Right lobe of liver (tissue), 6 donors: ENCODE measurements around the gene CELF4. TPM values are rescaled to one million over a fixed set of nuclear protein-coding genes. Genes with fewer than 3 reads are reported as not detected.

ENCODE experiments used
- ATAC-seq, 4 donors: fragments of 200-7000 bp; cut with Tn5 transposase; one replicate each; pipeline ENCODE4 v1.9.1; 2020; ENCODE audit warnings: mild to moderate bottlenecking in 4 of 4, moderate library complexity in 4 of 4
- DNase-seq, 3 donors: peaks; one replicate each; pipeline ENCODE4 v3.0.0-alpha.2; 2020
- H3K27ac ChIP-seq, 3 donors: fragments of 200-600 bp; one replicate each; pipeline ENCODE4 v1.8.0; 2022
- H3K27me3 ChIP-seq, 2 donors: fragments of 200-600 bp; one replicate each; pipeline ENCODE4 v1.8.0; 2022
- H3K36me3 ChIP-seq, 4 donors: fragments of 200-600 bp; sonication (generic) in 1 of 4; one replicate each; pipeline versions ENCODE4 v1.5.1 to v1.8.0; 2017 to 2022; ENCODE audit warnings: control low read depth in 1 of 4
- H3K4me1 ChIP-seq, 4 donors: fragments of 200-600 bp; sonication (generic) in 1 of 4; one replicate each; pipeline versions ENCODE4 v1.5.1 to v1.8.0; 2017 to 2022; ENCODE audit warnings: control low read depth in 1 of 4
- H3K4me3 ChIP-seq, 3 donors: fragments of 200-600 bp; one replicate each; pipeline ENCODE4 v1.8.0; 2022
- H3K9me3 ChIP-seq, 4 donors: fragments of 200-600 bp; sonication (generic) in 1 of 4; one replicate each; pipeline versions ENCODE4 v1.5.1 to v1.8.0; 2017 to 2022; ENCODE audit warnings: control low read depth in 1 of 4
- CTCF ChIP-seq, 4 donors: fragments of 200-600 bp in 3 of 4; fragments of 450-650 bp in 1 of 4; IDR thresholded peaks; one replicate each; pipeline versions ENCODE4 v1.5.1 to v1.8.0; 2016 to 2022; ENCODE audit warnings: antibody characterized with exemption in 4 of 4, mild to moderate bottlenecking in 2 of 4
- POLR2A ChIP-seq: fragments of 450-650 bp; IDR thresholded peaks from one replicate; pipeline ENCODE4 v1.6.1; 2017; ENCODE audit warnings: antibody characterized with exemption, mild to moderate bottlenecking
- WGBS: methylation state at CpG from one replicate; pipeline ENCODE4 v1.1.6; 2018; ENCODE audit warnings: low coverage, low lambda C conversion rate; ENCODE audit not compliant: insufficient coverage; ENCODE audit errors: missing lambda C conversion rate; 5-methylcytosine and 5-hydroxymethylcytosine counted together
- intact Hi-C, 2 donors: fragments of 100-400 bp; cut with DNase I; formaldehyde crosslinking; loops; one replicate each; pipeline versions ENCODE4 v1.11.2 to v1.14.1; 2022
- total RNA-seq, 6 experiments: library from RNA; depleted of rRNA in 2 of 6; stranded (reverse); fragments of >200 nt in 2 of 6; fragmentation: NEBNext Ultra II Directional in 3 of 6; extraction: Animal tissue kit (Norgen Biotek cat#: 25700) in 3 of 6; gene quantifications; one replicate each; pipeline versions ENCODE4 v1.1.0 to v1.2.4, GENCODE V29; 2016 to 2023
- donor health status: DM: no; HTN: yes; CAD: no.
- donor health status: DM: no; HTN: no; CAD: no.
- donor health status: DM: no; HTN: no; CAD: no.
- donor health status: DM: no; HTN: yes; CAD: no.
- donor health status: DM: no; HTN: yes; CAD: no.

Gene CELF4
- total RNA-seq, 6 experiments from 2014 or later: 0.06 TPM; not detected in 5

GRCh38 chr18:37452682-37453385, 112.8 kb downstream of the CELF4 start:
- H3K4me3 ChIP-seq: no peak overlapping the region
- H3K4me1 ChIP-seq: no peaks in the 10 kb centered on the region
- DNase-seq: no peak
- no peak overlapping the region for H3K27ac ChIP-seq
- TF ChIP-seq CTCF (IDR thresholded peaks at IDR 0.05) (no peak), POLR2A (no peak)
- ATAC-seq: peak in 1 of 4 donors; percentile 40
- H3K27me3 ChIP-seq: no peaks in the 10 kb centered on the region
- no peaks in the 10 kb centered on the region for H3K9me3 ChIP-seq
- intact Hi-C loops: no loop called here
- no peaks in the 10 kb centered on the region for H3K36me3 ChIP-seq
- 55% methylated on average over 4 of the region's 4 CpGs for WGBS

- DNase-seq: no peak
- H3K36me3 ChIP-seq: no peaks in the 10 kb centered on the region
- 38% methylated on average over 3 of the region's 6 CpGs for WGBS
Observed at GRCh38 chr18:37452015-37452414, 113.6 kb downstream of the CELF4 start.

GRCh38 chr18:37451239-37451825, 114.3 kb downstream of the CELF4 start:
- Histone ChIP-seq H3K36me3 (no peaks in the 10 kb centered on the region), H3K27me3 (no peaks in the 10 kb centered on the region), H3K9me3 (no peaks in the 10 kb centered on the region), H3K4me3 (no peak overlapping the region), H3K27ac (no peak overlapping the region), H3K4me1 (no peaks in the 10 kb centered on the region)
- TF ChIP-seq CTCF (IDR thresholded peaks at IDR 0.05) (no peak), POLR2A (no peak)
- no peak for DNase-seq
- ATAC-seq: no peak
- intact Hi-C loops: no loop called here
- WGBS: 72% methylated on average over 3 of the region's 14 CpGs

More at GRCh38 chr18:37452015-37452414, 113.6 kb downstream of the CELF4 start:
- TF ChIP-seq CTCF (IDR thresholded peaks at IDR 0.05) (no peak), POLR2A (no peak)
- H3K27ac ChIP-seq: no peak overlapping the region
- H3K27me3 ChIP-seq: no peaks in the 10 kb centered on the region
- H3K4me3 ChIP-seq: no peak overlapping the region
- H3K4me1 ChIP-seq: no peaks in the 10 kb centered on the region
- intact Hi-C loops: no loop called here
- no peak for ATAC-seq
- no peaks in the 10 kb centered on the region for H3K9me3 ChIP-seq

GRCh38 chr18:37450434-37451132, 115.0 kb downstream of the CELF4 start:
- no peak overlapping the region for H3K4me3 ChIP-seq
- ATAC-seq (peak in 1 of 4 donors; percentile 20), DNase-seq (no peak)
- intact Hi-C loops: no loop called here
- no peaks in the 10 kb centered on the region for H3K36me3 ChIP-seq
- whole genome bisulfite sequencing: 48% methylated on average over 11 of the region's 12 CpGs
- H3K27me3 ChIP-seq: no peaks in the 10 kb centered on the region
- H3K4me1 ChIP-seq: no peaks in the 10 kb centered on the region
- no peaks in the 10 kb centered on the region for H3K9me3 ChIP-seq
- H3K27ac ChIP-seq: no peak overlapping the region
- TF ChIP-seq POLR2A (no peak), CTCF (IDR thresholded peaks at IDR 0.05) (no peak)
